H9 (cell line): Measurements from ENCODE around the gene ELOVL6. TPM values are rescaled to one million over a fixed set of nuclear protein-coding genes. Genes with fewer than 3 reads are reported as not detected.

ENCODE experiments used
- DNase-seq: peaks from one replicate; pipeline ENCODE4 v3.0.0-alpha.2; 2017
- H2AFZ ChIP-seq: one replicate; pipeline ENCODE4 v1.6.1; 2013; ENCODE audit warnings: mild to moderate bottlenecking, low read length, control low read depth, moderate library complexity
- H2AK5ac ChIP-seq: 2 replicates; pipeline ENCODE4 v1.6.1; 2013; ENCODE audit warnings: low read length, control low read depth, mixed read lengths; ENCODE audit not compliant: insufficient read length
- H2BK120ac ChIP-seq: one replicate; pipeline ENCODE4 v1.6.1; 2013; ENCODE audit warnings: low read depth, mild to moderate bottlenecking, low read length, control low read depth, inconsistent platforms; ENCODE audit not compliant: poor library complexity, severe bottlenecking
- H2BK12ac ChIP-seq: 2 replicates; pipeline ENCODE4 v1.6.1; 2013; ENCODE audit warnings: low read length, control low read depth, mixed read lengths, low read depth; ENCODE audit not compliant: insufficient read length
- H2BK15ac ChIP-seq: 2 replicates; pipeline ENCODE4 v1.6.1; 2013; ENCODE audit warnings: low read depth, low read length, control low read depth
- H2BK20ac ChIP-seq: one replicate; pipeline ENCODE4 v1.6.1; 2013; ENCODE audit warnings: low read depth, mild to moderate bottlenecking, low read length, control low read depth, inconsistent platforms; ENCODE audit not compliant: poor library complexity, severe bottlenecking
- H2BK5ac ChIP-seq: 2 replicates; pipeline ENCODE4 v1.6.1; 2013; ENCODE audit warnings: low read length, control low read depth, mixed read lengths; ENCODE audit not compliant: insufficient read length
- H3K14ac ChIP-seq: 2 replicates; pipeline ENCODE4 v1.6.1; 2013; ENCODE audit warnings: low read length, control low read depth; ENCODE audit not compliant: insufficient read depth
- H3K18ac ChIP-seq: 2 replicates; pipeline ENCODE4 v1.6.1; 2013; ENCODE audit warnings: low read depth, mild to moderate bottlenecking, mixed read lengths, low read length, control low read depth; ENCODE audit not compliant: insufficient read length
- H3K23ac ChIP-seq: 2 replicates; pipeline ENCODE4 v1.6.1; 2013; ENCODE audit warnings: low read length, control low read depth, mixed read lengths, low read depth; ENCODE audit not compliant: insufficient read length
- H3K23me2 ChIP-seq: 2 replicates; pipeline ENCODE4 v1.6.1; 2013; ENCODE audit warnings: low read depth, mild to moderate bottlenecking, mixed read lengths, low read length, control low read depth; ENCODE audit not compliant: insufficient read length, poor library complexity, severe bottlenecking
- H3K27ac ChIP-seq: 2 replicates; pipeline ENCODE4 v1.5.1; 2013; ENCODE audit warnings: low read length, control low read depth, mixed read lengths, low read depth; ENCODE audit not compliant: insufficient read length
- H3K27me3 ChIP-seq: 2 replicates; pipeline ENCODE4 v1.6.1; 2013; ENCODE audit warnings: low read length, control low read depth, inconsistent platforms; ENCODE audit not compliant: insufficient read depth
- H3K4ac ChIP-seq: 2 replicates; pipeline ENCODE4 v1.6.1; 2013; ENCODE audit warnings: low read depth, mild to moderate bottlenecking, control low read depth, inconsistent platforms, low read length, moderate library complexity
- H3K4me1 ChIP-seq: 2 replicates; pipeline ENCODE4 v1.6.1; 2013; ENCODE audit warnings: low read length, control low read depth, inconsistent platforms; ENCODE audit not compliant: insufficient read depth
- H3K4me2 ChIP-seq: 2 replicates; pipeline ENCODE4 v1.6.1; 2013; ENCODE audit warnings: low read length, control low read depth, mixed read lengths; ENCODE audit not compliant: insufficient read length, insufficient read depth
- H3K56ac ChIP-seq: 2 replicates; pipeline ENCODE4 v1.6.1; 2013; ENCODE audit warnings: low read depth, mild to moderate bottlenecking, mixed read lengths, low read length, control low read depth; ENCODE audit not compliant: insufficient read length
- H3K79me1 ChIP-seq: 2 replicates; pipeline ENCODE4 v1.6.1; 2013; ENCODE audit warnings: low read depth, mild to moderate bottlenecking, moderate library complexity, low read length, control low read depth, inconsistent platforms; ENCODE audit not compliant: insufficient read depth, poor library complexity, severe bottlenecking
- H3K79me2 ChIP-seq: 2 replicates; pipeline ENCODE4 v1.6.1; 2013; ENCODE audit warnings: low read length, control low read depth, inconsistent platforms; ENCODE audit not compliant: insufficient read depth
- H3K9ac ChIP-seq: 2 replicates; pipeline ENCODE4 v1.6.1; 2013; ENCODE audit warnings: low read length, control low read depth, mixed read lengths; ENCODE audit not compliant: insufficient read length; ENCODE audit errors: extremely low read depth
- H3K9me3 ChIP-seq: one replicate; pipeline ENCODE4 v1.6.1; 2013; ENCODE audit warnings: low read depth, low read length, inconsistent platforms; ENCODE audit not compliant: control insufficient read depth
- H3T11ph ChIP-seq: one replicate; pipeline ENCODE4 v1.6.1; 2013; ENCODE audit warnings: mild to moderate bottlenecking, low read length, control low read depth, inconsistent platforms
- H4K20me1 ChIP-seq: one replicate; pipeline ENCODE4 v1.6.1; 2013; ENCODE audit not compliant: control insufficient read depth, insufficient read length, insufficient read depth
- H4K5ac ChIP-seq: 2 replicates; pipeline ENCODE4 v1.6.1; 2013; ENCODE audit warnings: low read depth, mild to moderate bottlenecking, mixed read lengths, low read length, control low read depth; ENCODE audit not compliant: insufficient read length
- H4K8ac ChIP-seq: replicated peaks from 2 replicates; pipeline ENCODE4 v1.6.1; 2013; ENCODE audit warnings: low read length, control low read depth, mixed read lengths, low read depth; ENCODE audit not compliant: insufficient read length
- H4K91ac ChIP-seq: 2 replicates; pipeline ENCODE4 v1.6.1; 2013; ENCODE audit warnings: low read depth, mild to moderate bottlenecking, moderate library complexity, mixed read lengths, low read length, control low read depth; ENCODE audit not compliant: insufficient read length
- H3K27ac Mint-ChIP-seq, 3 experiments: 2 replicates in 2 of 3; 3 replicates in 1 of 3; pipeline ENCODE4 v1.8.0; 2020 to 2021; ENCODE audit warnings: mixed read lengths in 3 of 3, mild to moderate bottlenecking in 1 of 3, moderate library complexity in 1 of 3
- H3K27me3 Mint-ChIP-seq: 2 replicates; pipeline ENCODE4 v1.8.0; 2021; ENCODE audit warnings: low read depth, mild to moderate bottlenecking, moderate library complexity, mixed read lengths
- H3K36me3 Mint-ChIP-seq, 3 experiments: 2 replicates in 2 of 3; 3 replicates in 1 of 3; pipeline ENCODE4 v1.8.0; 2020 to 2021; ENCODE audit warnings: low read depth in 3 of 3, mixed read lengths in 3 of 3; ENCODE audit not compliant: insufficient read depth in 1 of 3
- H3K4me1 Mint-ChIP-seq, 2 experiments: 2 replicates each; pipeline ENCODE4 v1.8.0; 2020; ENCODE audit warnings: mixed read lengths in 2 of 2
- H3K4me3 Mint-ChIP-seq, 2 experiments: 2 replicates in 1 of 2; 3 replicates in 1 of 2; pipeline ENCODE4 v1.8.0; 2020 to 2021; ENCODE audit warnings: mild to moderate bottlenecking in 2 of 2, mixed read lengths in 2 of 2, moderate library complexity in 1 of 2
- H3K9me3 Mint-ChIP-seq, 2 experiments: 2 replicates in 1 of 2; 3 replicates in 1 of 2; pipeline ENCODE4 v1.8.0; 2020; ENCODE audit warnings: mild to moderate bottlenecking in 2 of 2, mixed read lengths in 2 of 2, moderate library complexity in 1 of 2
- CTCF ChIP-seq: fragments of 200-600 bp; sonication (generic); conservative IDR thresholded peaks from 3 replicates; pipeline ENCODE4 v1.8.0; 2021; ENCODE audit warnings: antibody characterized with exemption, mild to moderate bottlenecking
- WGBS: extraction: QIAGEN DNeasy Blood & Tissue Kit; methylation state at CpG from one replicate; pipeline ENCODE4 v1.1.7; 2013; ENCODE audit warnings: missing lambda C conversion rate, low lambda C conversion rate, mixed read lengths; ENCODE audit not compliant: insufficient read length; ENCODE audit errors: extremely low coverage; 5-methylcytosine and 5-hydroxymethylcytosine counted together
- total RNA-seq: library from RNA; stranded (reverse); gene quantifications from 2 replicates; pipeline ENCODE4 v1.2.1, GENCODE V29; 2021

ELOVL6 gene
- total RNA-seq, 1 experiment from 2014 or later, result 64.6 TPM

DNA sequence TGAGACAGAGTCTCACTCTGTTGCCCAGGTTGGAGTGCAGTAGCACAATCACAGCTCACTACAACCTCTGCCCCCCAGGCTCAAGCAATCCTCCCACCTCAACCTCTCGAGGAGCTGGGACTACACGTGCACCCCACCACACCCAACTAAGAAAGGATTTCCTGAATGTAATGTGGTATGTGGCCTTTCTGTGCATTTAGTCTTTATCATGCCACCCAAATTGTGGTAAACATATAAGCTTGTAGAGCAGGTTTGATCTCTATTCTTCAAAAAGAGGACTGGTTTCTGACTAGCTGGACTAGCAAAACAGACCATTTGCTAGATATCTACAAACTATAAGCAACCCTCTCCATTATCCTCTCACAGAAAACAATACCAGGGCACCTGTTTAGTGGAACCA is 33.6 kb downstream of the ELOVL6 start:
- H3K23me2 ChIP-seq, result no peaks in the 10 kb centered on the region
- H3K18ac ChIP-seq, result no peak overlapping the region
- no peaks in the 10 kb centered on the region for H3K9me3 ChIP-seq
- peaks cover 0 to 26% (median 2%) of the 10 kb centered on the region in 3 experiments; a peak in 3 of 7 replicates for H3K36me3 Mint-ChIP-seq
- no peak overlapping the region for H2BK20ac ChIP-seq
- no peak overlapping the region for H4K5ac ChIP-seq
- no peaks in the 10 kb centered on the region for H3K79me1 ChIP-seq
- H3K27ac ChIP-seq, result no peak overlapping the region
- H2AK5ac ChIP-seq, result no peak overlapping the region
- no peak overlapping the region for H2BK15ac ChIP-seq
- no peak overlapping the region for H3K4me2 ChIP-seq
- no peak overlapping the region for H4K8ac ChIP-seq
- peak overlapping the region in 2 of 3 experiments; percentile 54 to 88; a peak in 4 of 7 replicates for H3K27ac Mint-ChIP-seq
- no peaks in the 10 kb centered on the region for H3K27me3 Mint-ChIP-seq
- no peak overlapping the region for H4K91ac ChIP-seq
- H3K9ac ChIP-seq, result no peak overlapping the region
- no peaks in the 10 kb centered on the region for H3K4me1 ChIP-seq
- no peaks in the 10 kb centered on the region; the same call in 1 of the 2 replicates for H3K79me2 ChIP-seq
- H3K4me3 Mint-ChIP-seq, result no peak overlapping the region
- H2BK120ac ChIP-seq, result no peak overlapping the region
- H3K14ac ChIP-seq, result no peak overlapping the region
- H2AFZ ChIP-seq, result no peak overlapping the region
- WGBS, result no CpG with 5 or more reads among the region's 2 CpGs
- peaks cover 7 to 12% of the 10 kb centered on the region in 2 experiments for H3K4me1 Mint-ChIP-seq
- H2BK12ac ChIP-seq, result no peak overlapping the region
- H3T11ph ChIP-seq, result no peak overlapping the region
- no peak for DNase-seq
- TF ChIP-seq CTCF, result no peak
- H3K56ac ChIP-seq, result no peak overlapping the region
- H3K27me3 ChIP-seq, result no peaks in the 10 kb centered on the region
- H3K23ac ChIP-seq, result no peak overlapping the region
- no peaks in the 10 kb centered on the region for H4K20me1 ChIP-seq
- no peak overlapping the region for H2BK5ac ChIP-seq
- H3K4ac ChIP-seq, result no peak overlapping the region
- H3K9me3 Mint-ChIP-seq, result no peaks in the 10 kb centered on the region
